Activated CD4-positive, alpha-beta T cell treated with anti-CD3 and anti-CD28 coated beads for 24 hours (primary cell): ENCODE results near the gene ATXN1.

ENCODE experiments used
- DNase-seq, 2 donors: peaks; one replicate each; pipeline ENCODE4 v3.0.0-alpha.2; 2020; ENCODE audit warnings: low read depth in 2 of 2

ATXN1 gene

DNA sequence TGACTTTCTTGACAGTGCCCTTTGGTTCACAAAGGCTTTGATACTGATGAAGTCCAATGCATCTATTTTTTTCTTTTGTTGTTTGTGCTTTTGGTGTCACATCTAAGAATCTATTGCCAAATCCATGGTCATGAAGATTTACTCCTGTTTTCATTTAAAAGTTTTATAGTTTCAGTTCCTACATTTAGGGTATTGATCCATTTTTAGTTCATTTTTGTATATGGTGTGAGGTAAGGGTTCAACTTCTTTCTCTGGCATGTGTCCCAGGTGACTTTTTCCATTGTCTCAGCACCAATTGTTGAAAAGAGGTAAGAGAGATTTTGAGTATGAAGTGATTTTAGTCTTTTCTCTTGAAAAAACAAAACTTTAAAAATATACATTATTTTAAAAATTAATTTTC, 262.3 kb downstream of the ATXN1 start:
- DNase-seq, result no peak

DNA sequence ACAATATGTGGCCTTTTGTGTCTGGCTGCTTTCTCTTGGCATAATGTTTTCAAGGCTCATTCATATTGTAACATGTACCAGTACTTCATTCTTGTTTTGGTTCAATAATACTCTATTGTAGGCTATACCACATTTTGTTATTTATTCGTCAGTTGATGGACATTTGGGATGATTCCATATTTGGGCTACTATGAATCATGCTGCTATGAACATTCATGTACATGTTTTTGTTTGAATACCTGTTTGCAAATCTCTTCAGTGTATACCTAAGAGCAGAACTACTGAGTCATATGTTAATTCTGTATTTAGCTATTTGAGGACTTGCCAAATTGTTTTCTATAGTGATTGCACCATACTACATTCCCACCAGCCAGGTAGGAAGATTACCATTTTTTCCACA, 263.0 kb downstream of the ATXN1 start:
- DNase-seq, result no peak

DNA sequence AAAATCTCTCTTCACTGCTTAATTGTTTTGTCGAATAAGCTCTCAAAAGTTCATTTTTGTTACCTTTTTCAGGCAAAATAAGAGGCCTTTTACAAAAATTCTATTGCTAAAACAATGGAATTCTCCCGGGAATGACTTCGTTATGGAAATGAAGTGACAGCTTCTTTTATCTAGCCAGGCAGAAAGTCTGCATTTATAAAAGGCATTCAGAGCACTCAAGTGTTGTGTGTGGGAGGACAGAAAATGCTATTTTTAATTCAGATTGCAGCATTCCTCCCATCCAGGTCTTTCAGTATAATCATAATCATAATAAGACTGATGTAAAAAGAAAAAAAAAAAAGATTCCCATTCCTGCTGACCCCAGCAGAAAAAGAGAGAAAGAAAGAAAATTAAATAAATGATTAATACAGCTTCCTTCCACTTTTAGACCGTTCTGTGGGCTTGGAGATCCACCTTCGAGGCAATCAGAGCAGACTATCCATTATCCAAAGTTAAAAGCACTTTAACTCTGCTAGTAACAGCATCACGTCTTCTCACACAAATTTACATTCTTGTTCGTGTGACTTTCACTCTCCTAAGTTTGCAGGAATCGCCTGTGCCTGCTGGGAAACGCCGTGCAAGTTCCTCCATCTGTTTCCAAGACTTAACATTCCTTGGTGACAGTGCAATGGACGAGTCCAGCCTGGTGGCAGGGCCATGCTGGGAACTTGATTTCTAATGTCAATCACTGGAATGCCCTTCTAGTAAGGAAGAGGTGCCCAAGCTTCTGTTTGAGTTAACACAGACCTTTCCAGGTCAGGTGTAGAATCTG, 264.1 kb downstream of the ATXN1 start:
- no peak for DNase-seq

DNA sequence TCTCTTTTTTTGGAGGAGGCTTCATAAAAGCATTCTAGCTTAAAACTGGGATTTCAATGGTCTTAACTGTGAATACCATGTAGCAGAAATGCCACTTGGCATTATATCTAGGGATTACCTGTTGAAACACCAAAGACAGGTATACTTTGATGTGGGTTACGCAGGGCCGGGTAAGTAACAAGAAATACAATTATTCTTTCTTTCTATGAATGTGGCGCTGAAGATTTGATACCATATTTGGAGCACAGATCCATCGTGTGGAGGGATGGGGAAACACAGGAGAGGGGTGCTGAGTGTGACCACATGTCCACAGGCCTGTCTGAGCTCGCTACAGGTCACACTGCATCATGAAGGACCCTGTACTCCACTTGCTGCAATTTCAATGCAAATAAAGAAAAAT, 265.1 kb downstream of the ATXN1 start:
- DNase-seq, result no peak

DNA sequence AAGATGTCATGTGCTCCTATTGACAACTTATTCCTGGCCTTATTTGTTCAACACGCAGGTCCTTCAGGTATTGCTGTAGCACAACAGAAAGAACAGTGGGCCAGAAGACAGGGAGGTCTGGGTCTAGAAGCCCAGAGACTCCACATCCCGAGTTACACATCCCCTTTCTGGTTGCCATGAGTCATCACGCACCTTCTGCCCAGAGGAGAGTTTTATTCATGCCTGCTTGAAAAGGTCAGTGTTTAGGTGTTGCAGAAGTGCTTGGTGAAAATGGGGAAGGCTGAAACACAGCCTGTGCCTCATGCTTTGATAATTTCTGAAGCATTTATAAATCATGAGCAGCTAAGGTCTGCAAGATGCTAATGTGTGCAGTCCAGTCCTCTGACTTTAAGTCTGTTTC, 266.5 kb downstream of the ATXN1 start:
- no peak for DNase-seq

DNA sequence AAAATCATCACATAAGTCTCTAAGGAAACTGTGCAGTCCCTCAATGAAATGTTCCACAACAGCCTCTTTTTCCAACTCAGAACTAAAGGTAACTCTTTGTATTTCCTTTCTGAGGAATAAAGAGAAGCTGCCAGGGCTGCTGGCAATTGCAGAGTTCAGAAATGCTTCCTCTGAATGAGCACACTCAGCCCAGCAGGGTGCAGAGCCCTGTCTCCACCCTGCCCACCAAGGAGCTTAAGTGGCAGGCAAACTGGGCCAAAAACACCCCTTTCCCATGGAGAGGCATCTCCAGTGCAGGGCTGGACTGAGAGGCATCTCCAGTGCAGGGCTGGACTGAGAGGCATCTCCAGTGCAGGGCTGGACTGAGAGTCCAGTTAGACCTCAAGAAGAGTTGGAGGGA, 267.5 kb downstream of the ATXN1 start:
- DNase-seq, result no peak

DNA sequence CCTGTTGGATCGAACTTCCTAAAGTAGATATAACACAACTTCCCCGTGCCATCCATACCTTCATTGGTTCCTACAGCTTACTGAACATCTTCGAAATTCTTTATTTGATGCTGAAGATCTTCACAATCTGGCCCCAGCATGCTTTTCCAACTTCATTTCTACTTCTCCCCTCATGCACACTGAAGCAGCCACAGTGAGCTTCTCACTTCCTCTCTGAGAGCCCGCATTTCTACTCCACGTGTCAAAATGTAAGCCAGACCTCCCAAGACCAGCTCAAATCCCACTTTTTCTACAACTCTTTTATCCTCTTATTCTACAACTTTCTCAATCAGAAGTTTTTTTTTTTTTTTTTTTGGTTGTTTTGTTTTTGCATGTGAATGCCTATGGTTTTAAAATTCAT, 268.1 kb downstream of the ATXN1 start:
- no peak for DNase-seq

DNA sequence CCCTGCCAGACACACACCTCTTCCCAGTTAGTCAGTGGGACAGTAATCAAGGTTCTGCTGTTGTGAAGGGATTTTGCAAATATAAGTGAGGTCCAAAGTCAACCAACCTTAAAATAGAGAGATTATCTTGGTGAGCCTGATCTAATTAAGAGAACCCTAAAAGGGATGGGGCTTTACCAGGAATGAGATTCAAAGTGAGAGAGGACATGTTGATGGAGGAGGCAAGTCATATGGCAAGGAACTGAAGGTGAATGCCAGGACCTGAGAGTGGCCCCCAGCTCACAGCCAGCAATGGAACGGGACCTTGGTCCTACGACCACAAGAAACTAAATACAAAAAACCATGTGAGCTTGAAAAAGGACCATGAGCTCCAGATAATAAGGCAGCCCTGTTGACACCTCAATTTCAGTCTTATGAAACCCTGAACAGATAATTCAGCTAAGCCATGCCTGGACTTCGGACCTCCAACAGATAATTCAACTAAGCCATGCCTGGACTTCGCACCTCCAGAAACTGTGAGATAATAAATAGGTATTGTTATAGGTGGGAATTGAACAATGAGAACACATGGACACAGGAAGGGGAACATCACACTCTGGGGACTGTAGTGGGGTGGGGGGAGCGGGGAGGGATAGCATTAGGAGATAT, 269.5 kb downstream of the ATXN1 start:
- DNase-seq, result no peak

DNA sequence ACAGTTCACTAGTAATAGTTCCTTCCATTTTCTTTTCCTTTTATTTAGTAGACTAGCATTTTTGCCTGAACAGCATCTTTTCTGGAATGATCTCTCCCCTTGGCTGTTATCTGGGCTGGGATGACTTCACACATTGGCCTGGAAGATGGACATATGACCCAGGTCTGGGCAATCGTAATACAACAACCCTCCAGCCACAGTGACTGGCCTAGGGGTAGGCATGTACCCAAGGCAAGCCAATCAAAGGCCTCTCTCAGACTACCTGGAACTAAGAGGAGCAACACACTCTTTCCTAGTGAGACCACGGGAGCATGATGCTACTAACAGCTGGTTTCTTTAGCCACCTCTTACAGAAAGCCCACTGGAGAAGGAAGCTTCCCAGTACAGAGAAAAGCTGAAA, 270.6 kb downstream of the ATXN1 start:
- no peak for DNase-seq

DNA sequence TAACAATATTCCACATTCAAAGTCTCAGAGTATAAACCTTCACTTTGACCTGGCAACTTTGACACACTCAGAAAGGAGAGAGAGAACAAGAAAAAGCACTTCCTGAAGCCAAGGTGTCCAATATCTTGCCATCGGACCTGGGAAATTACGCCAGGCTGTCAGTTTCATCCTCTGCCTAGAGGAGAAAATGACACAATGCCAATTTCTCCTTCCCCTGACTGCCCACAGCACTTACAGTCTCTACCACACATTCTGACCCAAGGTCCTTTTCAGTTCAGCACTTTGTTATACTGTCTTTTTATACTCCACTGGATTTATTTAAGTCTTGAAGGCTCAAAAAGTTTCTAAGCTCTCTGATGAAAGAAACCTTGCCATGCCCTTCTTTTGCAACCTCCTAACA, 272.4 kb downstream of the ATXN1 start:
- no peak for DNase-seq

DNA sequence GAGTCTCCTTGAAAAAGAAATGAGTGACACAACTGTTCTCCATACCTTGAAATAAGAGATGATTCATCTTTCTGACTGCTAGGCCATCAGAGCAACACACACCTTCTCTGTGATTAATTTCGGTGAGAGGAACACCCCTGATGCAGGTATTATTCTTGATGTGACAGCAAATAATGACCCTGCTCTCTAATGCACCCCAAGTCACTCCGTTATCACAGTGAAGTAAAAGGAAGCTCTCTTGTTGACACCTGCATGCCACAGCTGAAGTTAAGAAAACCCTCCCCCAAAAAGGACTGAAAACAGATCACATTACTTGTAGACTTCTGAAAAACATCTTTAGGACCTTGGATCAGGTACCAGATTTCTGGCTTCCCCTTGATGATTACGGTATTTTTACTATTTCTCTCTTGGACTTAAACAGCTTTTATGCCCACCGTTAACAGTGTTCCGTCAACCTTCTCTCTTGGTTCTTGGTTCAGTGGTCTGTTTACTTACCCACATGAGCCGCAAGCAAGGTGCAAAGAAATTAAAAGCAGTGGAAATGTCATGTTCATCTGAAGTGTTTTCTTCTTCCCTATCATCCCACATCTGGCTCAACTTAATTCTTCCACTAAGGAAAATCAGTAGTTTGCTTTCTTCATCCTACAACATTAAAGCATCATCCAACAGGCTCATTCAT, 273.1 kb downstream of the ATXN1 start:
- DNase-seq, result no peak

DNA sequence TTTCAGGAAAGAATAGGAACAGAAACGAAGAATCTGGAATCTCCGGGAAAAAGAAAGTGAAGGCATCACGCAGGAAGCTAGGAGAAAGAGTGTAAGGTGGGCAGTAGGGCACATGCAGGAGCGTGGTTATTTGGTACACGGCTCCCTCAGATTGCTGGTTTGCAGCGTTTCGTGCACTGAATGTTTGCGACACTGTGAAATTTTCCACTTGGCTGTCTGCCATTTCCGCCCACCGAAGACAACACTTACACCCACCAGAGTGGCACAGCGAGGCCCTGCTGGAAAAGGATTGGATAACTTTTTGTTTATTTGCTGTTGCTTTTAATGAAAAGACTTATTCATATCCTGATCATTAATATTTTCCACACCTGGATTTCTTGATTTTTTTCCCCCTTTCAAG, 274.6 kb downstream of the ATXN1 start:
- peak in 1 of 2 donors; percentile 18 for DNase-seq

DNA sequence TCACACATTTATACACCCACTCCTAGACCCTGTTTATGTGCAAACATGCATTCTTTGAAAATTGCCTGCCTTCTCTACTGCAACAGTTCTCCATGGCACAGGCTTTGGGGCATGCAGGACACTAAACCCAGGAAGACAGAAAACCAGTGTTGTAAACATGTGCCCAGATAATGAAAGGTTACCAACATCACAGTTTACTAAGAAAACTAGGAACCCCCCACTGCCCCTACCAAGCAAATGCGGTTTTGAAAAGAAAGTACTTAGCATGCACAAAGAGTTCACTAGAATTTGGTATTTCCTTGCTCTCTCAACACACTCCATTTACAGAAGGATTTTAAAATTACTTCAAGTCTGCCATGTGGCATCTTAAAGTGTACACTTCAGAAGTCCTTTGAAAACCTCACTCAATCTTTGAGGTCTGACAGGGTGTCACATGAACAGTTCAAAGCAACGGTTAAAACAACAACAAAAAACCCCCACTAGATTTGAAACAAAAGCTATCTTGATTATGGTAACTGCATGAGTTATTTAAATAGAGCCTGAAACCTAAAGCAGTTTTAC, 277.9 kb downstream of the ATXN1 start:
- DNase-seq, result no peak

DNA sequence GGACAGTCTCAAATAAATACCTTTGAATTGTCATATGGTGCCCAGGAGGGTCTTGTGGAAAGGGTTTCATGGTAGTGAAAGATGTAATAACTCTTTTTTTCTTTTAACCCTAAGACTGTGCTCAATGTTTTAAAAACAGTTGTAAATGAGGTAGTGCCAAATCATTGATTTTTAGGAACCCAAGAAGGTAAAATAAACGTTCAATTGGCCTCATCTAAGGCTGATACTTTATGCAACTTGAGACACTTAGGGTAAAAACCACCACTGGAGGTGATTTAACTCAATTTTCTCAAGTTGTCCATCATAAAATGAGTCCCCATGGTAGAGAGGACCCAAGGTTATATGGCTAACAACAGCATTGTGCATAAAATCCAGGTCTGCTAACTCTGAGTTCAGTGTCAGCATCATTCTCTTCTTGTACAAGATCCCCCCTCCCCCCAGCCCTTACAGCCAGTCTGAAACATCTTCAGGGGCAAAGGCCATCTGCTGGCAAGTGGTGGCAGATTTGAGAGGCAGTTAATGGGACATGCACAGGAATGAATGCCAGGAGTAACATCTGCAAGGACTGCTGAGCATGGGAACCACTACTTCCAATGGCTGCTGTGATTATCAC, 278.5 kb downstream of the ATXN1 start:
- no peak for DNase-seq

DNA sequence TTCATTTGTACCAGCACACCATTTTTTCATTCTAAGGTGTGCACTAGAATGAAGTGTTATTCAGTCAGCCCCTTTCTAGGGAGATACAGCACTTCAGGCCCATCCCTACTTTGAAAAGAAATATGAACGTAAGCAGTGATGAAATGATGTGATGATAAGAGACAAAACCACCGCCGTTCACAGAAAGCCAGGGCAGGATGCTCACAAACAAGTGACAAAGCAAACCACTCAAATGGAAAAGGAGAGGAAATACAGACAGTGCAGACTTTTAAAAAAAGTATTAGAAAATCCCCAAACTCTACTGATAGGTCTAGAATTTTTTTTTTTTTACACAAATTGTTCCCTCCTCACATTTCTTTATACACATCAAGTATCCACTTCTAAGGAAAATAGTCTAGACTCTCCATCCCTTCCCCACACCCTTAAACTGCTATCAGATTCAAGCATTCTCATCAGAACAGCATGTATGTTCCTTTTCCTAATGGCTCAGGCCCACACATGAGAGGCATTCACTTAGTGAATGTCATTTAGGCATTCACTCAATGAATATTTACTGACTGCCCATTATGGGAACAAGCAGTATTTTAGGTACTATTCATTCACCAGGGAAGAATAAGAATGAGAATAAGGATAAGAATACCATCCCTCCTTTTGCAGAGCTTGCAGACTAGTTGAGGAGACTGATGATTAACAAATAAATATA, 279.4 kb downstream of the ATXN1 start:
- DNase-seq, result peak in 1 of 2 donors; percentile 16

DNA sequence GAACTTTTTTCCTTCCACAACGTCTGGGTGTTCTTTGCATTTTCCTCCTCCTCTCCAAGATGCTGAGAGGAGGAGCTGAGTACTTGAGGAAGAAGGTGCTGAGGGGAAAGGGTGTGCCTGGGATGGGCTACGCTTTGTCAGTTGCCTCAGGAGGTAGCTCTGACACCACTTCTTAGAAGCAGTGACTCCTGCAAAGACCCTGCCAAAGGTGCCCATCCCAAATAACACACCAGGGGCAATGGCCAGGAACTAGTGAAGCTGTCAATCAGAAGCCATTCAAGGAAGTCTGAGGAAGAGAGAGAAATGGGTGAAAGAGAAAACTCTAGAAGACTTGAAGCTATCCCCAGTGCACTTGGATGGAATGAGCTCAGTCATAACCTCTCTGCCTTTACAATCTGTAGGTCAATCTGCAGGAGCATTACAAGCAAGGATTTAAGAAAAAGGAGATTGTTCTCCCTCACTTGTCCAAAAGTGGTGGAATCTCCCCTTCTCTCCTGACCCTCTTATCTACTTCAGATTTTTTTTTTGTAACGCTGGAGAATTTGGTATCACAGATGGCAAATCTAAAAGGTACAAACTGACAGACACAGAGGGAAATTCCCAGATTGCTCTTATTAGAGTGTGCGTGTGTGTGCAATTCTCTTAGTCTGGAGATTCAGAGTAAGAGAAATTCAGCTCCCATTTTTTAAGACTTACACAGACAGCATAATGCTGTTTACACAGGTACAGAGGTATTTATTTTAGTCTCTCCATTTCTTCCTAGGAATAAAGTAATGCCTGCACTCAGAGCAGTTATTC, 280.3 kb downstream of the ATXN1 start:
- no peak for DNase-seq

DNA sequence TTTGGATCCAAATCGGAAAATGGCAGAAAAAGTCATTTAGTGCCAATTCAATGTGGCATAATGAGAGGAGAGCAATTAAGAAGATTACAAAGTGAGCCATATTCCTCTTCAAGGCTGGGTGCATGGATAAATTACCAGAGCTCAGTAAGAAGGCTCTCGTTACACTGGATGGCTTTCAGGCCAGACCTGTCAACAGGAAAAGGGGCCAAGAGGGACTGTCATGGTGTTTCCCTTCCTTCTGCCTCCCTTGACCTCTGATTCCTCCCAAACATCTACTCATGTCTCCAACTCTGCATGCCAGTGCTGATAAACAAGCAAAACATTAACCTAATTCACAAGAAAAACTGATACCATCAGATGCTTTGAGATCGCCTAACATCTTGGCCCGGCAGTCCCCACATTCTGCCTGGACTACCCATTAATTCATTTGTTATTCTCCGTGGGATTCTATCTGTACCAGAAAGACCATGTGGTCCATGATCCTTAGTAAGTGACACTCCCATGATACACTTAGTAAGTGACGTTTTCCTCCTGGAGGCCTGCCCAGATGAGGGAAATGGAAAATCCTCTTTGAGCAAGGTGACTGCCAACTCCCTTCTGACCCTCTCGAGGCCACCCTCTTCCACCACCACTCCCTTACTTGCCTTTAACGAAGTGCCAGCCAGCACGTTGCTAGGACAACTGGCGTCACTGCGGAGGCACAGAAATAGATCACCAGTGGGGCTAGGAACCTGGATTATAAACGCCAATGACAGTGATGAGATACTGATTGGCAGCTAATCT, 283.7 kb downstream of the ATXN1 start:
- no peak for DNase-seq

DNA sequence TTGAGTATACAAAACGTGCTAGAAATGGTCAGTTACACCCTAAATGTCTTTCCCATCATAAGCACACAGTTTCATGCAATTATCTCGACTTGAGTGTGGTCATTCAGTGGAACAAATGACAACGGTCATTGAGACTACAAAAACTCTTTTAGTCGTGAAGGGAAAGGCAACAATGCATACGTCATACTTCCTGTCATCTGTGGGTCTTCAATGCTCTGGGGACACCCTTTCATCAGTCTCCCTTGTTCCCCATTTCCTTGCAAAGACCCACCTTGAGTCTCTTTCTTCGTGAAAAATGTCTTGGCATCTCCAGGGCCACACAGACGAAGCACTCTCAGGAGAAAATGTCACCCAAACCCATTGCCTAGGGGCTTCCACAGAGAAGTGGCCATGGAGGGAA, 284.4 kb downstream of the ATXN1 start:
- DNase-seq, result no peak

DNA sequence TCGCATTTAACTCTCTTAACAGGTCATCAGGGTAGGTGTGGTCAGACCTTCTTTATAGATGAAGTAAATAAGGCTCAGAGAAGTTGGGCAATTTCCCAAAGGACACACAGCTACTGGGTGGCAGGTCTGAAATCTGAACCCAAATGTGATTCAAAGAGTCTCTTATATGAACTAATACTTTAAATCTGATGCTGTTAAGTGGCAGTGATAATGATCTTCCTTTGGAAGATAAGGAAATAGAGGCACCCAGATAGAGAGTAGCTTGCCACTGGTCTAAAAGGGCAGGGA, 285.8 kb downstream of the ATXN1 start:
- no peak for DNase-seq

DNA sequence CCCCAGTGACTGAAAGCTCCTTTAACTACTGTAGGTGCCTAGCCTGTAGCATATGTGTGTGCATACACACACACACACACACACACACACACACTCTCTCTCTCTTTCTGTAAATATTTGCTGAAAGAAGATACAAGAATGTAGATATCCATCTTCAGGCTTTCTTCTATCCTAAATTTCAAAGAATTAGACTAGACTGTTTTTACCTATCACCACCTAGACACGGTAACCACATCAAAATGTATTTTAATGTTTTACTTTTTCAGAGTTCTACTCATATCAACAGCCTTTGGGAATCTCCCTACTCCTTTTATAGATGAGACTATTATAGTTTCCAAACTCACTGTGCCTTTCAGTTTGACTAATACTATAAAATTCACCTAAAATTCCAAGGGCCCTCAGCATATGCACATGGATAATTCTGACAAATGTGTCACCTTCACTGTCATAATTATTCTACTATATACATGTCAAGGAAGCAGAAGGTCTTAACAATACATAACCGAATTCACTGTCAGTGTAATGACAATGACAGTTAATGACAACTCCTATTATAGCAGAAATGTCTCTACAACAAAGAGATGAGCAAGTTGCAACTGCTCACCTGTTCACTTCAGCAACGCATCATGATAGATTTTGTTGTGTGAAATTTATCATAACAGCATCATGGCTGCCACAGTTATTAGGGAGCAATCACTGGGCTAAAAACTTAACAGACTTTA, 286.3 kb downstream of the ATXN1 start:
- DNase-seq, result no peak
